H1 (cell line): ENCODE data around the gene ERGIC2. TPM values are rescaled to one million over a fixed set of nuclear protein-coding genes. Genes with fewer than 3 reads are reported as not detected.

Source experiments
- CTCF ChIA-PET: fragments of 300-600 bp; sonication (Branson Sonifier 250); formaldehyde crosslinking; loops from one replicate; lab custom pipeline; 2021; ENCODE audit not compliant: partially characterized antibody; lab: Charles Lee
- POLR2A ChIA-PET: fragments of 300-600 bp; sonication (Branson Sonifier 250); formaldehyde crosslinking; loops from one replicate; lab custom pipeline; 2021; ENCODE audit warnings: inconsistent platforms; ENCODE audit not compliant: partially characterized antibody; lab: Charles Lee
- DNase-seq, 2 experiments: peaks; one replicate each; pipeline versions ENCODE4 v3.0.0 to v3.0.0-alpha.2; 2010 to 2022; ENCODE audit warnings: low spot score in 2 of 2, low read depth in 1 of 2, mixed read lengths in 1 of 2
- FAIRE-seq: peaks from 2 replicates; lab custom pipeline; 2011; peaks lifted over from hg19 to GRCh38; lab: Jason Lieb, UNC
- H2AFZ ChIP-seq: 2 replicates; pipeline ENCODE4 v1.8.1; 2012; ENCODE audit warnings: low read length, inconsistent platforms
- H2AK5ac ChIP-seq: 2 replicates; pipeline ENCODE4 v1.6.1; 2013; ENCODE audit warnings: low read depth, low read length
- H2BK120ac ChIP-seq: replicated peaks from 2 replicates; pipeline ENCODE3; 2013; ENCODE audit warnings: low read depth, low read length, inconsistent platforms
- H2BK12ac ChIP-seq: 2 replicates; pipeline ENCODE4 v1.6.1; 2013; ENCODE audit warnings: low read depth, low read length
- H2BK15ac ChIP-seq: 2 replicates; pipeline ENCODE4 v1.6.1; 2013; ENCODE audit warnings: low read length
- H2BK20ac ChIP-seq: 2 replicates; pipeline ENCODE4 v1.6.1; 2013; ENCODE audit warnings: low read length
- H2BK5ac ChIP-seq: 2 replicates; pipeline ENCODE4 v1.6.1; 2013; ENCODE audit warnings: low read depth, low read length
- H3K14ac ChIP-seq: 2 replicates; pipeline ENCODE4 v1.6.1; 2013; ENCODE audit warnings: inconsistent platforms; ENCODE audit not compliant: insufficient read length
- H3K18ac ChIP-seq: 2 replicates; pipeline ENCODE4 v1.6.1; 2013; ENCODE audit warnings: low read length; ENCODE audit errors: extremely low read depth
- H3K23ac ChIP-seq: 2 replicates; pipeline ENCODE4 v1.6.1; 2013; ENCODE audit warnings: inconsistent platforms; ENCODE audit not compliant: insufficient read length
- H3K23me2 ChIP-seq: 2 replicates; pipeline ENCODE4 v1.6.1; 2013; ENCODE audit warnings: low read depth, low read length
- H3K27ac ChIP-seq: 2 replicates; pipeline ENCODE4 v1.6.1; 2011; ENCODE audit warnings: low read depth, low read length, inconsistent platforms
- H3K27me3 ChIP-seq, 4 experiments: replicated peaks in 1 of 4; 1 replicate in 1 of 4; 2 replicates in 3 of 4; pipeline versions ENCODE4 v1.6.1 to v1.8.1; 2011 to 2013; ENCODE audit warnings: low read length in 3 of 4, mild to moderate bottlenecking in 3 of 4, inconsistent platforms in 2 of 4, mixed read lengths in 2 of 4, moderate library complexity in 1 of 4; ENCODE audit not compliant: control insufficient read depth in 3 of 4, insufficient read depth in 3 of 4; ENCODE audit errors: extremely low read depth in 1 of 4
- H3K36me3 ChIP-seq, 4 experiments: 2 replicates each; pipeline versions ENCODE4 v1.6.1 to v1.8.1; 2011 to 2013; ENCODE audit warnings: mild to moderate bottlenecking in 4 of 4, low read length in 3 of 4, moderate library complexity in 2 of 4, control low read depth in 1 of 4, inconsistent platforms in 1 of 4; ENCODE audit not compliant: insufficient read depth in 4 of 4, control insufficient read depth in 2 of 4
- H3K4ac ChIP-seq: replicated peaks from 2 replicates; pipeline ENCODE3; 2013; ENCODE audit warnings: low read length, low read depth, mixed read lengths, inconsistent platforms; ENCODE audit not compliant: insufficient read length
- H3K4me1 ChIP-seq, 4 experiments: replicated peaks in 1 of 4; 1 replicate in 1 of 4; 2 replicates in 3 of 4; pipeline versions ENCODE4 v1.6.1 to v1.8.1; 2011 to 2013; ENCODE audit warnings: low read length in 3 of 4, inconsistent platforms in 2 of 4, mixed read lengths in 1 of 4; ENCODE audit not compliant: insufficient read depth in 4 of 4, control insufficient read depth in 3 of 4
- H3K4me2 ChIP-seq, 2 experiments: 2 replicates each; pipeline versions ENCODE4 v1.6.1 to v1.8.1; 2011 to 2013; ENCODE audit warnings: low read depth in 2 of 2, low read length in 2 of 2, control low read depth in 1 of 2, inconsistent platforms in 1 of 2, mild to moderate bottlenecking in 1 of 2; ENCODE audit not compliant: insufficient read depth in 1 of 2
- H3K4me3 ChIP-seq, 4 experiments: fragments of 200-600, 300-600 bp in 1 of 4; sonication (generic), shearing (Covaris generic), sonication (Bioruptor Twin) in 1 of 4; 2 replicates each; pipeline versions ENCODE4 v1.5.1 to v1.8.1; 2011 to 2016; ENCODE audit warnings: low read length in 4 of 4, low read depth in 3 of 4, control low read depth in 2 of 4, inconsistent platforms in 2 of 4, mild to moderate bottlenecking in 2 of 4, mixed read lengths in 1 of 4, moderate library complexity in 1 of 4; ENCODE audit not compliant: insufficient read depth in 2 of 4; ENCODE audit errors: extremely low read depth in 1 of 4
- H3K56ac ChIP-seq: replicated peaks from 2 replicates; pipeline ENCODE3; 2013; ENCODE audit warnings: low read depth, mild to moderate bottlenecking, mixed read lengths, low read length, inconsistent platforms; ENCODE audit not compliant: insufficient read length
- H3K79me1 ChIP-seq: 2 replicates; pipeline ENCODE4 v1.6.1; 2013; ENCODE audit warnings: low read depth, low read length, control low read depth
- H3K79me2 ChIP-seq, 2 experiments: 2 replicates each; pipeline versions ENCODE4 v1.6.1 to v1.8.1; 2012 to 2013; ENCODE audit warnings: low read length in 2 of 2, mild to moderate bottlenecking in 2 of 2, inconsistent platforms in 1 of 2; ENCODE audit not compliant: insufficient read depth in 2 of 2, control insufficient read depth in 1 of 2
- H3K9ac ChIP-seq, 4 experiments: replicated peaks in 1 of 4; 1 replicate in 1 of 4; 2 replicates in 3 of 4; pipeline versions ENCODE4 v1.6.1 to v1.8.1; 2011 to 2013; ENCODE audit warnings: low read depth in 3 of 4, low read length in 3 of 4, control low read depth in 2 of 4, mild to moderate bottlenecking in 2 of 4, moderate library complexity in 2 of 4, inconsistent platforms in 1 of 4; ENCODE audit errors: extremely low read depth in 1 of 4
- H3K9me3 ChIP-seq, 2 experiments: 2 replicates each; pipeline versions ENCODE4 v1.6.1 to v1.8.1; 2012 to 2013; ENCODE audit warnings: mild to moderate bottlenecking in 2 of 2, moderate library complexity in 2 of 2, control low read depth in 1 of 2, inconsistent platforms in 1 of 2, low read depth in 1 of 2, low read length in 1 of 2, mixed read lengths in 1 of 2; ENCODE audit not compliant: insufficient read depth in 2 of 2
- H4K20me1 ChIP-seq, 2 experiments: replicated peaks in 1 of 2; 2 replicates each; pipeline versions ENCODE3 to v1.8.1; 2011 to 2013; ENCODE audit warnings: inconsistent platforms in 2 of 2, low read length in 2 of 2, mild to moderate bottlenecking in 1 of 2; ENCODE audit not compliant: insufficient read depth in 2 of 2, control insufficient read depth in 1 of 2
- H4K5ac ChIP-seq: 2 replicates; pipeline ENCODE4 v1.6.1; 2013; ENCODE audit warnings: low read length, low read depth, mixed read lengths, inconsistent platforms; ENCODE audit not compliant: insufficient read length
- H4K8ac ChIP-seq: 2 replicates; pipeline ENCODE4 v1.8.0; 2013; ENCODE audit warnings: mild to moderate bottlenecking, moderate library complexity, low read length, inconsistent platforms; ENCODE audit not compliant: insufficient read depth; ENCODE audit errors: extremely low read depth
- H4K91ac ChIP-seq: replicated peaks from 2 replicates; pipeline ENCODE3; 2013; ENCODE audit warnings: low read length, mixed read lengths, inconsistent platforms; ENCODE audit not compliant: insufficient read length
- CHD2 ChIP-seq: IDR thresholded peaks from 2 replicates; pipeline ENCODE4 v1.6.1; 2012; ENCODE audit warnings: low read length, improper control_type of control experiment
- HDAC6 ChIP-seq: IDR thresholded peaks from one replicate; pipeline ENCODE4 v1.7.1; 2012; ENCODE audit warnings: low read depth, mild to moderate bottlenecking, inconsistent platforms, low read length, moderate library complexity
- POU5F1 ChIP-seq: IDR thresholded peaks from 2 replicates; pipeline ENCODE4 v1.6.1; 2011; ENCODE audit warnings: low read depth, mild to moderate bottlenecking, low read length, moderate library complexity
- ZNF274 ChIP-seq: IDR thresholded peaks from 2 replicates; pipeline ENCODE4 v1.7.0; 2012; ENCODE audit warnings: low read length, borderline replicate concordance; ENCODE audit errors: extremely low read depth
- WGBS, 2 experiments: shearing (Covaris generic) in 1 of 2; methylation state at CpG; one replicate each; pipeline versions ENCODE4 v1.1.6 to v1.1.7; 2013 to 2015; ENCODE audit warnings: low lambda C conversion rate in 2 of 2, mixed read lengths in 2 of 2, inconsistent platforms in 1 of 2, low coverage in 1 of 2, missing lambda C conversion rate in 1 of 2; ENCODE audit not compliant: insufficient replicate concordance in 2 of 2, insufficient coverage in 1 of 2, insufficient read length in 1 of 2; ENCODE audit errors: extremely low coverage in 1 of 2, missing lambda C conversion rate in 1 of 2; 5-methylcytosine and 5-hydroxymethylcytosine counted together
- polyA plus RNA-seq, 7 experiments: library from polyadenylated mRNA; depleted of rRNA in 3 of 7; stranded (reverse) in 5 of 7; unstranded in 2 of 7; fragments of >200 nt in 5 of 7; fragments of 200-250 nt in 2 of 7; gene quantifications; 1 replicate in 5 of 7; 2 replicates in 1 of 7; 4 replicates in 1 of 7; pipeline versions ENCODE4 v1.2.1 to v1.2.3, GENCODE V29; 2011 to 2013; ENCODE audit warnings: missing spikeins in 2 of 7, mixed read lengths in 2 of 7
- total RNA-seq: library from RNA; stranded (reverse); fragmentation: NEBNext Ultra II Directional; extraction: Animal tissue kit (Norgen Biotek cat#: 25700); gene quantifications from 2 replicates; pipeline ENCODE4 v1.2.1, GENCODE V29; 2021

The ERGIC2 gene
- total and polyA plus RNA-seq, 2 of the 8 experiments (the other 6 are each of a cell fraction or from before 2014, with no cell fraction given): 16.5 to 61.8 TPM

DNA sequence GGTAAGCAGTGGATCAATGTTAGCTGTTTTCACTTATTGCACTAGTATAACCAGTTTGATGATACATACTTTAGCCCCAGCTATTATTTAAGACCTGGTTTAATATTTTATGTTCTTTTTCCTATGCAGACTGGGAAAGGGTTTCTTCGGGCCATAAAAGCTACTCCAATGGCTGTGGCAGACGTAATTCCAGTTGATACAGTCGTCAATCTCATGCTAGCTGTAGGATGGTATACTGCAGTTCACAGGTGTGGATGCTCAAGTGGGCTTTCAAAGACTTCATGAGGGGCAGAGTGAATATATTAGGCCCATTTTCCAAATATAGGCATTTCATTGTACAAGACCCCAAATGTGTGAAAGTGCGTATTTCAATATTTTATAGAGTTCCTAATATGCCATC lies 70.1 kb downstream of the ERGIC2 start:
- DNase-seq: no peak
- H2BK120ac ChIP-seq: no peak overlapping the region
- H3K4ac ChIP-seq: no peak overlapping the region
- H3K56ac ChIP-seq: no peak overlapping the region
- no peak overlapping the region for H3K4me3 ChIP-seq
- no peak overlapping the region for H2BK20ac ChIP-seq
- no peaks in the 10 kb centered on the region for H3K79me2 ChIP-seq
- H3K14ac ChIP-seq: no peak overlapping the region
- ChIA-PET POLR2A (no interaction called here), CTCF (interaction anchor here (1.0 to 6.5 kb wide), 6 partner anchors 8 to 418 kb away, joined by 3 to 55 read pairs (median 3); no protein-coding TSS in a partner anchor)
- no peak overlapping the region for H3K23ac ChIP-seq
- H3K27ac ChIP-seq: no peak overlapping the region
- H4K8ac ChIP-seq: no peak overlapping the region
- no peak overlapping the region for H2BK5ac ChIP-seq
- no peak overlapping the region for H4K91ac ChIP-seq
- H3K79me1 ChIP-seq: no peaks in the 10 kb centered on the region
- no peak overlapping the region for H2BK15ac ChIP-seq
- H2BK12ac ChIP-seq: no peak overlapping the region
- FAIRE-seq: no peak
- H3K9ac ChIP-seq: no peak overlapping the region
- no peaks in the 10 kb centered on the region for H4K20me1 ChIP-seq
- H3K9me3 ChIP-seq: no peaks in the 10 kb centered on the region
- no peak overlapping the region for H2AFZ ChIP-seq
- H4K5ac ChIP-seq: no peak overlapping the region
- no peaks in the 10 kb centered on the region for H3K36me3 ChIP-seq
- H3K27me3 ChIP-seq: no peaks in the 10 kb centered on the region
- 93% methylated on average over 4 of the region's 4 CpGs; no CpG with 5 or more reads in 1 of the 2 experiments for WGBS, 2 experiments
- no peak overlapping the region for H2AK5ac ChIP-seq
- H3K4me2 ChIP-seq: no peak overlapping the region
- no peak overlapping the region for H3K18ac ChIP-seq
- H3K4me1 ChIP-seq: no peaks in the 10 kb centered on the region
- no peaks in the 10 kb centered on the region for H3K23me2 ChIP-seq
- TF ChIP-seq POU5F1 (no peak), CHD2 (no peak), HDAC6 (no peak), ZNF274 (no peak)
